ENCODE measurements around the gene GTF2F2. TPM values are rescaled to one million over a fixed set of nuclear protein-coding genes. Genes with fewer than 3 reads are reported as not detected.

The GTF2F2 gene
- total RNA-seq, 3 donors from 2014 or later (not counting 1 experiment from before 2014, with no cell fraction given) = 13.6 to 16.4 (median 15.7) TPM

DNA sequence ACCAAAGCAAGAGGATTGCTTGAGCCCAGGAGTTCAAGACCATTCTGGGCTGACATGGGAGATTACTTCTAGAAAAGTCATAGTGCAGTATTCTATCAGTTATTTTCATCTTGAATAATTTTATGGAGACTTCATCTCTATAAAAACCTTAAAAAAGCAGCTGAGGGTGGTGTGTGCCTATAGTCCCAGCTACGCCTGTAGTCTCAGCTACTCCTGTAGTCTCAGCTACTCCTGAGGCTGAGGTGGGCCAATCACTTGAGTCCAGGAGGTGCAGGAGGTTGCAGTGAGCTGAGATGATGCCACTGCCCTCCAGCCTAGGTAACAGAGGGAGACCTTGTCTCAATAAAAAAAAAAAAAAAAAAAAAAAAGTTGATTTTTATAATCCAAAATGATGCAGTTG, 102.6 kb downstream of the GTF2F2 start:
- H3K27me3 ChIP-seq (ENCODE audit: control insufficient read depth, insufficient read depth, low read length) = no peaks in the 10 kb centered on the region
- H3K27ac Mint-ChIP-seq = no peak overlapping the region
- H3K36me3 ChIP-seq (ENCODE audit: control insufficient read depth, insufficient read depth, low read length) = no peaks in the 10 kb centered on the region
- no peak overlapping the region for H3K4me3 Mint-ChIP-seq
- no peaks in the 10 kb centered on the region for H3K36me3 Mint-ChIP-seq
- WGBS (ENCODE audit: insufficient coverage) = 88% methylated on average over 1 of the region's 1 CpG
- no peaks in the 10 kb centered on the region for H3K9me3 Mint-ChIP-seq
- intact Hi-C loops (cut with micrococcal nuclease) = no loop called here
- no peak for DNase-seq
- H3K9me3 ChIP-seq (ENCODE audit: control insufficient read depth, insufficient read depth, low read length) = no peaks in the 10 kb centered on the region
- no peaks in the 10 kb centered on the region for H3K4me1 ChIP-seq (ENCODE audit: control insufficient read depth, insufficient read depth, low read length)
- H3K27ac ChIP-seq (ENCODE audit: low read length) = no peak overlapping the region
- ATAC-seq = no peak
- TF ChIP-seq, protein P1, sequence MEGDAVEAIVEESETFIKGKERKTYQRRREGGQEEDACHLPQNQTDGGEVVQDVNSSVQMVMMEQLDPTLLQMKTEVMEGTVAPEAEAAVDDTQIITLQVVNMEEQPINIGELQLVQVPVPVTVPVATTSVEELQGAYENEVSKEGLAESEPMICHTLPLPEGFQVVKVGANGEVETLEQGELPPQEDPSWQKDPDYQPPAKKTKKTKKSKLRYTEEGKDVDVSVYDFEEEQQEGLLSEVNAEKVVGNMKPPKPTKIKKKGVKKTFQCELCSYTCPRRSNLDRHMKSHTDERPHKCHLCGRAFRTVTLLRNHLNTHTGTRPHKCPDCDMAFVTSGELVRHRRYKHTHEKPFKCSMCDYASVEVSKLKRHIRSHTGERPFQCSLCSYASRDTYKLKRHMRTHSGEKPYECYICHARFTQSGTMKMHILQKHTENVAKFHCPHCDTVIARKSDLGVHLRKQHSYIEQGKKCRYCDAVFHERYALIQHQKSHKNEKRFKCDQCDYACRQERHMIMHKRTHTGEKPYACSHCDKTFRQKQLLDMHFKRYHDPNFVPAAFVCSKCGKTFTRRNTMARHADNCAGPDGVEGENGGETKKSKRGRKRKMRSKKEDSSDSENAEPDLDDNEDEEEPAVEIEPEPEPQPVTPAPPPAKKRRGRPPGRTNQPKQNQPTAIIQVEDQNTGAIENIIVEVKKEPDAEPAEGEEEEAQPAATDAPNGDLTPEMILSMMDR (IDR thresholded peaks at IDR 0.05) = no peak
- peaks cover 8 to 24% of the 10 kb centered on the region in 2 donors for H3K4me1 Mint-ChIP-seq
- no peaks in the 10 kb centered on the region for H3K27me3 Mint-ChIP-seq (ENCODE audit: low read depth in 2 of 2)
- no peak overlapping the region for H3K4me3 ChIP-seq (ENCODE audit: low read length)

DNA sequence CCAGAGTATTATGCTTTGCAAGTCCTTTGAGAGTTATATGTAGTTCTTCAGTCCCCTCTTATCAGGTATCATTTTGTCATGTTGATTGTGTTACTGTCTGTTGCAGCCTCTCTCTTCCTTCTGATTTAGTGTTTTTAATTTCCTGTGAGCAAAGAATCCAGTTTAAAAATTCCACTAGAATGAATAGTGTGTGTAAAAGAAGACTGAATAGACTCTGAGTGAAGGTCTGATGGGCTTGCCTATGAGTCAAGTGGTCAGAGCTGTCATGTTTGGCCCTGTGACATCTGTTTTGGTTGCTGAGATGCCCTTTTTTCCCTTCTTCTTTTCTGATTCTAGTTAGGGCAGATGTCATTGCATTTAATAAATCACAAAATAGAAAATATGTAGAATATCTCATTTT, 103.9 kb downstream of the GTF2F2 start:
- H3K36me3 ChIP-seq (ENCODE audit: control insufficient read depth, insufficient read depth, low read length) = no peaks in the 10 kb centered on the region
- Mint-ChIP-seq H3K27me3 (ENCODE audit: low read depth in 2 of 2) (no peaks in the 10 kb centered on the region), H3K27ac (no peak overlapping the region), H3K4me1 (peaks cover 0 to 20% of the 10 kb centered on the region in 2 donors), H3K36me3 (no peaks in the 10 kb centered on the region), H3K9me3 (no peaks in the 10 kb centered on the region), H3K4me3 (no peak overlapping the region)
- H3K27me3 ChIP-seq (ENCODE audit: control insufficient read depth, insufficient read depth, low read length) = no peaks in the 10 kb centered on the region
- intact Hi-C loops (cut with micrococcal nuclease) = no loop called here
- TF ChIP-seq, protein P1 (IDR thresholded peaks at IDR 0.05) = no peak
- no peak for ATAC-seq
- H3K4me3 ChIP-seq (ENCODE audit: low read length) = no peak overlapping the region
- H3K4me1 ChIP-seq (ENCODE audit: control insufficient read depth, insufficient read depth, low read length) = no peaks in the 10 kb centered on the region
- H3K9me3 ChIP-seq (ENCODE audit: control insufficient read depth, insufficient read depth, low read length) = no peaks in the 10 kb centered on the region
- no peak overlapping the region for H3K27ac ChIP-seq (ENCODE audit: low read length)
- no peak for DNase-seq

DNA sequence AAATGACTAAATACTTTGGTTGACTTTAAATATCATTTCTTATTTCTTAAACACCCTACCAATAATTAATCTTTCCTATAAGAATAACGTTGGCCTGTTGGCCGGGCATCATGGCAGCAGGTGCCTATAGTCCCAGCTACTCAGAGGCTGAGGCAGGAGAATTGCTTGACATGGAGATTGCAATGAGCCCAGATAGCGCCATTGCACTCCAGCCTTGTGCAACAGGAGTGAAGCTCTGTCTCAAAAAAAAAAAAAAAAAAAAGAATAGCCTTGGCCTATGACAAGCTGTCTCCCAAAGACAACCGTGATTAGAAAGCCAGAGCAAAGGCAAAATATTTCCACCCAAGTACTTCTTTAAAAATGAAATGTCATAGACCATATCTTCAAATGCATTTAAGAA, 105.1 kb downstream of the GTF2F2 start:
- H3K4me1 ChIP-seq (ENCODE audit: control insufficient read depth, insufficient read depth, low read length) = no peaks in the 10 kb centered on the region
- no peaks in the 10 kb centered on the region for H3K9me3 ChIP-seq (ENCODE audit: control insufficient read depth, insufficient read depth, low read length)
- Mint-ChIP-seq H3K9me3 (no peaks in the 10 kb centered on the region), H3K36me3 (no peaks in the 10 kb centered on the region), H3K4me1 (peaks cover 0 to 12% of the 10 kb centered on the region in 2 donors), H3K27ac (no peak overlapping the region), H3K27me3 (ENCODE audit: low read depth in 2 of 2) (no peaks in the 10 kb centered on the region), H3K4me3 (no peak overlapping the region)
- ATAC-seq = no peak
- no peaks in the 10 kb centered on the region for H3K36me3 ChIP-seq (ENCODE audit: control insufficient read depth, insufficient read depth, low read length)
- H3K27ac ChIP-seq (ENCODE audit: low read length) = no peak overlapping the region
- H3K27me3 ChIP-seq (ENCODE audit: control insufficient read depth, insufficient read depth, low read length) = no peaks in the 10 kb centered on the region
- WGBS (ENCODE audit: insufficient coverage) = 99% methylated on average over 4 of the region's 4 CpGs
- intact Hi-C loops (cut with micrococcal nuclease) = no loop called here
- DNase-seq = no peak
- no peak overlapping the region for H3K4me3 ChIP-seq (ENCODE audit: low read length)
- TF ChIP-seq, protein P1 (IDR thresholded peaks at IDR 0.05) = no peak

DNA sequence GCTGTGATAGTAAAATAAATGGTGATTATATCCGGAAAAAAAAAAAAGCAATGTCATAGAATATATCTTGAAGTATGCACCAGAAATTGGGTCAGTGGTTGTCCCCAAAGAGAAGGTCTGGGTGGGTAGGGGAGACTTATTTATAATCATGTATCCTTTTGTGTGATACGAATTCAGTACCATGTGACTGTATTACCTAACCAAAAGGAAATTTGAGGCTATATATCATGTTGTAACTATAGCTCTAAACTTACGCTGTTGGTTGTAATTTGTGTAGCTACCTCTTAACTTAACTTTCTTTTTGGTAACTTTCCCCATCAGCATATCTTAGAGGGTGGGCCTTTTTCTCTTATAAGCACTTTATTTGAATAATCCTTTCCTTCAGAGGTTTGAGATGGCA, 105.7 kb downstream of the GTF2F2 start:
- TF ChIP-seq, protein P1 (IDR thresholded peaks at IDR 0.05) = no peak
- H3K4me1 ChIP-seq (ENCODE audit: control insufficient read depth, insufficient read depth, low read length) = no peaks in the 10 kb centered on the region
- H3K4me3 Mint-ChIP-seq = no peak overlapping the region
- peaks cover 0 to 7% of the 10 kb centered on the region in 2 donors for H3K4me1 Mint-ChIP-seq
- H3K27me3 ChIP-seq (ENCODE audit: control insufficient read depth, insufficient read depth, low read length) = no peaks in the 10 kb centered on the region
- H3K27ac ChIP-seq (ENCODE audit: low read length) = no peak overlapping the region
- intact Hi-C loops (cut with micrococcal nuclease) = no loop called here
- no peaks in the 10 kb centered on the region for H3K9me3 ChIP-seq (ENCODE audit: control insufficient read depth, insufficient read depth, low read length)
- ATAC-seq = no peak
- no peaks in the 10 kb centered on the region for H3K36me3 Mint-ChIP-seq
- DNase-seq = no peak
- 75% methylated on average over 1 of the region's 3 CpGs for WGBS (ENCODE audit: insufficient coverage)
- no peak overlapping the region for H3K27ac Mint-ChIP-seq
- no peaks in the 10 kb centered on the region for H3K27me3 Mint-ChIP-seq (ENCODE audit: low read depth in 2 of 2)
- no peaks in the 10 kb centered on the region for H3K36me3 ChIP-seq (ENCODE audit: control insufficient read depth, insufficient read depth, low read length)
- H3K9me3 Mint-ChIP-seq = no peaks in the 10 kb centered on the region
- no peak overlapping the region for H3K4me3 ChIP-seq (ENCODE audit: low read length)
